Stimulated activated CD4-positive, alpha-beta T cell treated with anti-CD3 and anti-CD28 coated beads, Interleukin-1b, Interleukin-23, amount 100 ng/mL, for 1 hour (primary cell): ENCODE measurements around the gene PTGDR.

Source experiments
- DNase-seq, 2 donors: peaks; one replicate each; pipeline ENCODE4 v3.0.0-alpha.2; 2020; ENCODE audit warnings: low read depth in 2 of 2

The PTGDR gene, protein sequence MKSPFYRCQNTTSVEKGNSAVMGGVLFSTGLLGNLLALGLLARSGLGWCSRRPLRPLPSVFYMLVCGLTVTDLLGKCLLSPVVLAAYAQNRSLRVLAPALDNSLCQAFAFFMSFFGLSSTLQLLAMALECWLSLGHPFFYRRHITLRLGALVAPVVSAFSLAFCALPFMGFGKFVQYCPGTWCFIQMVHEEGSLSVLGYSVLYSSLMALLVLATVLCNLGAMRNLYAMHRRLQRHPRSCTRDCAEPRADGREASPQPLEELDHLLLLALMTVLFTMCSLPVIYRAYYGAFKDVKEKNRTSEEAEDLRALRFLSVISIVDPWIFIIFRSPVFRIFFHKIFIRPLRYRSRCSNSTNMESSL

GRCh38 chr14:52267501-52268278 lies at the start of gene PTGDR:
TSS of gene PTGDR (plus strand) at chr14:52267698. CDS start at chr14:52267815, 117 bp downstream.
- no peak for DNase-seq

GRCh38 chr14:52219488-52220084 lies 47.9 kb upstream of the PTGDR start:
- no peak for DNase-seq

- no peak for DNase-seq
Observed at GRCh38 chr14:52220924-52221811, 46.3 kb upstream of the PTGDR start.

DNA sequence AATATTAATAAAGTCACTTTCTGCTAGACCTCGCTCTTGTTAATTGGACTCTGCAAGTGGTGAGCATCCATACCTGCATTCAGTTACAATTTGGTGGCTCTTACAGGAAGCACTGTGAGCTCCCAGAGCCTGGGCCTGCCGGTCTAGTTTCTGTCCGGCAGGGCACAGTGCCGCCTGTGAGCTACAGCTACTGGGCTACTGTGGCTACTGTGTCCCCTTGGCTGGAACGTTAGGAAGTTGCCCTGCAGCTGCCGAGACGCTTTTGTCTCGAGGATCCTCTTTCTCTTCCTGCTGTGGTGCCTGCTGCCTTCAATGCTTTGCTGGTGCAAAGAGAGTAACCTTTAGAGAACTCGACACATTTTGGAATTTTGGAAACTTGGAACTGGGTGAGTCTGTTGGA lies 44.6 kb upstream of the PTGDR start:
- DNase-seq = no peak

DNA sequence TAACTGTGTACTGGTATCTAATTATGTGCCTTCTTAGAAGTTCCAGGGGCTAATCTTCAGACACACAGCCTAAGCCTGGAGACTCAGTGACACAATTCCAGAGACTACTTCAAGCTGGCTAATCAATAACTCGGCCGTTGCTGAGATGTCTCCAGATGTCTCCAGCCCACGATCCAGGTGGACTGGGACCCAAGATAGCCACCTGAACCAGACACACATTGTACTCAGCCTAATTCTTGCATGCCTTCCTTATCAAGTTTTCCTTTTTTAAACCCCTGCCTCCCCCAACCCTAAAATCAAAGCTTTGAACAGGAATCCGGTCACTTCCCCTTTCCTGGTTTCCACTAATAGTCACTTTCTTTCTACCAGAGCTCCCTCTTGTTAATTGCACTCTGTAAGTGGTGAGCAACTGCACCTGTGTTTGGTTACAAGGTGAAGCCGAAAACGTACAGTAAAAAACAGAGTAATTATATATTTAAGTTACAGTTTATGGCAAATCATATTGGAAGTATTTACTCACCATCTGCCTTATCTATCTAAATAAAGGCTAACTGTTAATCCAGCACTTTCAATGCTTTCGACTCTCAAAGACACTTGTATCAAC lies 39.8 kb upstream of the PTGDR start:
- no peak for DNase-seq

GRCh38 chr14:52233693-52234092 lies 33.8 kb upstream of the PTGDR start:
- DNase-seq = no peak

GRCh38 chr14:52235434-52235833 lies 32.1 kb upstream of the PTGDR start:
- no peak for DNase-seq

DNA sequence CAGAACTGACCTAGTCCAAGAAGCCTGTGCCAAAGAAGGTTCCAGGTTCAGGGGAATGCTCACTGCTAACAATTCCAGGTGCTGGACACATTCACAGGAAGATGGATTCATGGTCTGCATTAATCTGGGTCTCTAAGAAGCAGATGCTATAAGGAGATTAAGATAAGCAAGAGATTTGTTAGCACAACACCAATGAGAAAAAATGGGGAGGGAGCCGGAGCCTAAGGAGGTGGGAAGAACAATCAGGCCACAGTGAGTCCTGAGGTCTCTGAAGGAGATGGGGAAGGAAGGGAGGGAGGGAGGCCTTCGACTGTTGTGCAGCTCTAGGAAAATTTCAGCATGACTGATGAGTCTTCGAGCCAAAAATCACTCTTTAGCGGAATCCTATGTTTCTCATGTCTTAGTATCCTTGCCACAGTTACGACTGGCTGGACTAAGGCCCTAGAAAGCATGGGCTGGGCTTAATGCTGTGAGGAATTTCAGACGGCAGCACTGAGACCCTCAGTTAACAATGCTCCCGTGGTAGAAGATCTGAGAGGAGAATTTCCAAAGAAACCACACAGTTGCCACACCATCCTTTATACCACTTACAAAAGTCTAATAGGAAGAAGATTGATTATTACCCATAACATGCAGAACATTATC lies 31.5 kb upstream of the PTGDR start:
- DNase-seq = no peak

GRCh38 chr14:52238682-52239081 lies 28.8 kb upstream of the PTGDR start:
- DNase-seq = no peak

DNA sequence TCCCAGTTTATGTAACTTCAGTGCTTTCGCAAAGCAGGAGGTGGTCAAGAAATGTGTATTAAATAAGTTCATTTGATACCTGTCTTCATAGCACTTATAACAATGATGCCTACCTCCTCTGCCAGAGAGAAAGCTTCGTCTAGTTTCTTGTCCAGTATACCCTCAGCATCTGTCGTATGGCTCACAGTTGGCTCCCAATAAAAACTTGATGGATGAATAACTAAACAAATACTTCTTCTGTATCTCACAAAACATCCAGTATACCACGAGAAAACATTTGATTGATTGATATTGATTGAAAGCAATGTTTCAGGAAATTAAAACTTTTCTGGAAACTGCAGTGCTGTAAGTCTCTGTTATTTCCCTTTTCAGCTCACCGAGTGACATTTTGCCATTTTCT lies 26.9 kb upstream of the PTGDR start:
- DNase-seq = no peak

- DNase-seq = no peak
Observed at GRCh38 chr14:52241087-52241793, 26.3 kb upstream of the PTGDR start.

DNA sequence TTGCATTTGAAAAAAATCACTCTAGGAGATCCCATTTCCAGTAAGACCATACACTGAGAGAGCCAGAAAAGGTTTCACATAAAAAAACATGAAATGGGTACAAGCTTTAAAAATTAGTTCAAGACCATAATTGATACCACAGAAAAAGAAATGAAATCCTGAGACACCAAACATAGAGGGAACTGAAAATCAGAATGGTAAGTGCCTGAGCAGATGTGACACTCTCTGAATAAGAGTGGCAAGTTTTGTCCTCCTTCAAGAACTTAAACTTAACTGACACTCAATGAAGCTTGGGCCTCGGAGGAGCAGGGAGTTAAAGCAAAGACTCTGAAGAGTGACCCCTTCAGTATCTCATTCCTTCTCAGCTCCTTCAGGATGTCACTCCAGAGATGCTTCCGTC lies 23.2 kb upstream of the PTGDR start:
- DNase-seq = no peak

DNA sequence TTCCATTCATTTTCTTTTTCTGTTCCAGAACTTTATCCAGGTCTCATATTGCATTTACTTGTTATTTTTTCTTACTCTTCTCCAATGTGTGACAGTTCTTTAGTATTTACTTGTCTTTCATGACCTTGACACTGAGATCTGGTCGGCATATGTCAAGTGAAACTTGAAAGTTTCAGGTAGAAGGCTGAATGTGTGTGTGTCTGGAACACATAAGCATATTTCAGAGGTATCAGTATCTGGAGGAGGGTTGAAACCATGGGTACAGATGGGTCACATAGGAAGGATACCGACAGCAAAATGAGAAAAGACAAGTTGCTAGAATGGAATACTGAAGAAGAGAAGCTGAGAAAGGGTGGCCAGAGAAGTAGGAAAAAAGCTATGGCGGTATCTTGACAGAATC lies 22.5 kb upstream of the PTGDR start:
- no peak for DNase-seq

GRCh38 chr14:52248057-52248456 lies 19.4 kb upstream of the PTGDR start:
- DNase-seq = no peak

GRCh38 chr14:52251724-52252123 lies 15.8 kb upstream of the PTGDR start:
- DNase-seq = no peak

- DNase-seq = no peak
Observed at GRCh38 chr14:52253503-52253902, 14.0 kb upstream of the PTGDR start.

DNA sequence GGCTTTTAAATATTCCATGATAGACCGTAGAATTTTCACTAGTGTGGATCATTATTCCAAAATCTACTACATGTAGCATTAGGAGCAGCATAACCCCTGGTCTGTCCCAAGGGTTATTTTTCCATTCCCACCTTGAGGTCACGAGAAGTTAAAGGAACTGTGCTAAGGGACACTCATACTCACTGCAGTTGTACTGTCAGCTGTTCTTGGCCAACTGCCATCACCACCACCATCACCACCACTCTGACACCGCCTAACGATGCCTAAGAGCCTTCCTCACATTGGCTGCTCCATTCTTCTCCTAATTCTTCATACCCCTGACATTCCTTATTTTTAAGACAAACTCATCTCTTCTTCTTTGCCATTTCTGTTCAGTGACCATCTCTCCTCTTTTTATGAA lies 13.4 kb upstream of the PTGDR start:
- no peak for DNase-seq

GRCh38 chr14:52258783-52259182 lies 8.7 kb upstream of the PTGDR start:
- no peak for DNase-seq

DNA sequence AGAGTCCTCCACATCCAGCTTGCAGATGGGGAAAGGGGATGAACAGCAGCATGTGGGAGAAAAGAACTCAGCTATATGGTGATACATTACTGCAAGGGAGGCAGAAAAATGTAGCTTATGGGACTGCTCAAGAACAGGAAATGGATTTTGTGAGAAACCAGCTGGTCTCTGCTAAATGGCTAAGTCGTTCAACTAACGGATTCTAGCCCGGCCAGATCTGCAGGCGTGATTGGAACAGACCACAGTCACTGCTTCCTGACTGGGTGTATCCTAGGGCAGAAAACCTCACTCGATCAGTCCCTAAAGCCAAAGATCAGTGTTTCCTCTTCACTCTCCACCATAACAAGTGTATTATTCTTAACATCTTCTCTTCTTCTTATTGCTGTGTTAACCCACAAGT lies 8.1 kb upstream of the PTGDR start:
- no peak for DNase-seq

GRCh38 chr14:52262600-52262999 lies 4.9 kb upstream of the PTGDR start:
- no peak for DNase-seq
